IMR-90 (cell line): ENCODE results near the gene NFKBIB. TPM values are rescaled to one million over a fixed set of nuclear protein-coding genes. Genes with fewer than 3 reads are reported as not detected.
A peak's percentile ranks its signal among the peaks of the same experiment; 100 is the strongest.

ENCODE experiments used
- ATAC-seq: fragments of 200-7000 bp; cut with Tn5 transposase; 2 replicates; pipeline ENCODE4 v1.9.1; 2020; ENCODE audit warnings: low read depth, mild to moderate bottlenecking, moderate library complexity
- BruUV-seq: library from RNA; stranded (reverse); fragments of 400-500 nt; replicated peaks from 2 replicates; lab custom pipeline; 2021; lab: Mats Ljungman, UMichigan
- CTCF ChIA-PET: fragments of 300-600 bp; formaldehyde crosslinking; extraction: SDS; loops from one replicate; lab custom pipeline; 2021; ENCODE audit warnings: antibody characterized with exemption; lab: Yijun Ruan, JAX
- POLR2A ChIA-PET: fragments of 300-600 bp; sonication (Branson Sonifier 250); formaldehyde crosslinking; loops from one replicate; lab custom pipeline; 2022; ENCODE audit warnings: antibody characterized with exemption; ENCODE audit not compliant: unreplicated experiment; lab: Charles Lee
- DNase-seq: peaks from one replicate; pipeline ENCODE4 v3.0.0; 2013
- H2AFZ ChIP-seq: replicated peaks from 2 replicates; pipeline ENCODE3; 2013; ENCODE audit warnings: low read length, mild to moderate bottlenecking; ENCODE audit not compliant: poor library complexity
- H2AK5ac ChIP-seq: 2 replicates; pipeline ENCODE4 v1.6.1; 2013; ENCODE audit warnings: low read depth, low read length, inconsistent platforms
- H2AK9ac ChIP-seq: replicated peaks from 2 replicates; pipeline ENCODE3; 2013; ENCODE audit warnings: mild to moderate bottlenecking, low read depth, low read length, moderate library complexity; ENCODE audit not compliant: poor library complexity
- H2BK120ac ChIP-seq: 2 replicates; pipeline ENCODE4 v1.6.1; 2013; ENCODE audit warnings: low read depth, low read length, inconsistent platforms
- H2BK15ac ChIP-seq: 3 replicates; pipeline ENCODE4 v1.6.1; 2013; ENCODE audit warnings: low read depth, low read length, inconsistent platforms
- H2BK20ac ChIP-seq: 2 replicates; pipeline ENCODE4 v1.6.1; 2013; ENCODE audit warnings: low read depth, mild to moderate bottlenecking, inconsistent platforms, low read length, moderate library complexity
- H2BK5ac ChIP-seq: 2 replicates; pipeline ENCODE4 v1.6.1; 2013; ENCODE audit warnings: mild to moderate bottlenecking, low read depth, low read length, inconsistent platforms; ENCODE audit not compliant: poor library complexity, severe bottlenecking
- H3K14ac ChIP-seq: replicated peaks from 2 replicates; pipeline ENCODE4 v1.6.1; 2013; ENCODE audit warnings: low read depth, low read length, inconsistent platforms
- H3K18ac ChIP-seq: 2 replicates; pipeline ENCODE4 v1.6.1; 2013; ENCODE audit warnings: low read depth, low read length, control low read depth
- H3K23ac ChIP-seq: 2 replicates; pipeline ENCODE4 v1.6.1; 2013; ENCODE audit warnings: low read depth, low read length, inconsistent platforms
- H3K27ac ChIP-seq: 2 replicates; pipeline ENCODE4 v1.5.1; 2013; ENCODE audit warnings: mild to moderate bottlenecking, control low read depth, low read length; ENCODE audit not compliant: insufficient read depth
- H3K27me3 ChIP-seq: 2 replicates; pipeline ENCODE4 v1.6.1; 2013; ENCODE audit warnings: low read length; ENCODE audit not compliant: control insufficient read depth, insufficient read depth
- H3K36me3 ChIP-seq: 2 replicates; pipeline ENCODE4 v1.6.1; 2013; ENCODE audit warnings: low read length, mixed read lengths; ENCODE audit not compliant: control insufficient read depth, insufficient read depth
- H3K4ac ChIP-seq: 2 replicates; pipeline ENCODE4 v1.6.1; 2013; ENCODE audit warnings: low read depth, low read length, inconsistent platforms
- H3K4me1 ChIP-seq: 2 replicates; pipeline ENCODE4 v1.6.1; 2013; ENCODE audit warnings: low read length, mixed read lengths; ENCODE audit not compliant: control insufficient read depth, insufficient read depth
- H3K4me2 ChIP-seq: 2 replicates; pipeline ENCODE4 v1.6.1; 2013; ENCODE audit warnings: low read depth, mild to moderate bottlenecking, control low read depth, low read length, moderate library complexity
- H3K4me3 ChIP-seq: 2 replicates; pipeline ENCODE4 v1.5.1; 2013; ENCODE audit warnings: low read depth, mild to moderate bottlenecking, control low read depth, low read length, moderate library complexity; ENCODE audit not compliant: insufficient read depth
- H3K56ac ChIP-seq: 2 replicates; pipeline ENCODE4 v1.6.1; 2013; ENCODE audit warnings: low read length, inconsistent platforms; ENCODE audit not compliant: insufficient read depth; ENCODE audit errors: extremely low read depth
- H3K79me1 ChIP-seq, 2 experiments: 2 replicates each; pipeline ENCODE4 v1.6.1; 2013; ENCODE audit warnings: low read length in 2 of 2, inconsistent platforms in 1 of 2, low read depth in 1 of 2
- H3K9ac ChIP-seq: 2 replicates; pipeline ENCODE4 v1.6.1; 2013; ENCODE audit warnings: low read depth, low read length, control low read depth
- H3K9me1 ChIP-seq: 2 replicates; pipeline ENCODE4 v1.6.1; 2013; ENCODE audit warnings: low read length, inconsistent platforms; ENCODE audit not compliant: insufficient read depth
- H3K9me3 ChIP-seq: 2 replicates; pipeline ENCODE4 v1.6.1; 2013; ENCODE audit warnings: low read length; ENCODE audit not compliant: control insufficient read depth, insufficient read depth
- H4K20me1 ChIP-seq: 2 replicates; pipeline ENCODE4 v1.6.1; 2013; ENCODE audit warnings: low read length, inconsistent platforms; ENCODE audit not compliant: insufficient read depth
- H4K5ac ChIP-seq: 2 replicates; pipeline ENCODE4 v1.6.1; 2013; ENCODE audit warnings: mild to moderate bottlenecking, low read depth, low read length, control low read depth
- H4K8ac ChIP-seq, 2 experiments: 2 replicates each; pipeline ENCODE4 v1.6.1; 2013; ENCODE audit warnings: low read depth in 2 of 2, low read length in 2 of 2, control low read depth in 1 of 2, inconsistent platforms in 1 of 2
- H4K91ac ChIP-seq: 2 replicates; pipeline ENCODE4 v1.6.1; 2013; ENCODE audit warnings: low read depth, low read length, inconsistent platforms; ENCODE audit not compliant: insufficient read depth
- BHLHE40 ChIP-seq: fragments of 150-350 bp; IDR thresholded peaks from 2 replicates; pipeline ENCODE4 v1.6.1; 2016; ENCODE audit warnings: mild to moderate bottlenecking, low read depth, low read length
- CEBPB ChIP-seq: IDR thresholded peaks from 2 replicates; pipeline ENCODE4 v1.6.1; 2012; ENCODE audit warnings: low read depth, low read length, improper control_type of control experiment
- CHD1 ChIP-seq: IDR thresholded peaks from 2 replicates; pipeline ENCODE4 v1.6.1; 2012; ENCODE audit warnings: low read depth, low read length, improper control_type of control experiment
- CTCF ChIP-seq: conservative IDR thresholded peaks from 2 replicates; pipeline ENCODE4 v1.5.1; 2012; ENCODE audit warnings: mild to moderate bottlenecking, low read depth, low read length, improper control_type of control experiment
- FOS ChIP-seq: fragments of 150-350 bp; IDR thresholded peaks from 2 replicates; pipeline ENCODE4 v1.6.1; 2016; ENCODE audit warnings: low read depth, low read length
- MAFK ChIP-seq: IDR thresholded peaks from 2 replicates; pipeline ENCODE4 v1.6.1; 2012; ENCODE audit warnings: low read depth, low read length, improper control_type of control experiment
- MAZ ChIP-seq: IDR thresholded peaks from 2 replicates; pipeline ENCODE4 v1.6.1; 2012; ENCODE audit warnings: low read depth, mild to moderate bottlenecking, low read length, improper control_type of control experiment, moderate library complexity, borderline replicate concordance
- MXI1 ChIP-seq: IDR thresholded peaks from 2 replicates; pipeline ENCODE4 v1.6.1; 2012; ENCODE audit warnings: low read depth, mild to moderate bottlenecking, low read length, moderate library complexity, borderline replicate concordance
- NFE2L2 ChIP-seq: fragments of 150-350 bp; IDR thresholded peaks from 2 replicates; pipeline ENCODE4 v1.6.1; 2016; ENCODE audit warnings: low read depth, mild to moderate bottlenecking, low read length
- RAD21 ChIP-seq: IDR thresholded peaks from 2 replicates; pipeline ENCODE4 v1.6.1; 2012; ENCODE audit warnings: low read length, improper control_type of control experiment
- RCOR1 ChIP-seq: IDR thresholded peaks from 2 replicates; pipeline ENCODE4 v1.6.1; 2012; ENCODE audit warnings: mild to moderate bottlenecking, low read length, improper control_type of control experiment; ENCODE audit not compliant: insufficient replicate concordance
- RFX5 ChIP-seq: IDR thresholded peaks from 2 replicates; pipeline ENCODE4 v1.8.0; 2012; ENCODE audit warnings: low read depth, mild to moderate bottlenecking, low read length, moderate library complexity
- SMC3 ChIP-seq: fragments of 150-350 bp; IDR thresholded peaks from 2 replicates; pipeline ENCODE4 v1.6.1; 2016; ENCODE audit warnings: low read depth, mild to moderate bottlenecking, antibody characterized with exemption, low read length, moderate library complexity
- USF2 ChIP-seq: fragments of 150-350 bp; IDR thresholded peaks from 2 replicates; pipeline ENCODE4 v1.6.1; 2017; ENCODE audit warnings: mild to moderate bottlenecking, antibody characterized with exemption, low read length, low read depth
- WGBS, 2 experiments: methylation state at CpG; one replicate each; pipeline versions ENCODE4 v1.1.5 to v1.1.7; 2013; ENCODE audit warnings: missing lambda C conversion rate in 2 of 2; ENCODE audit not compliant: insufficient read length in 1 of 2; ENCODE audit errors: extremely low coverage in 2 of 2; 5-methylcytosine and 5-hydroxymethylcytosine counted together
- dilution Hi-C: fragments of 300-500 bp; cut with HindIII; formaldehyde crosslinking; loops from one replicate; pipeline ENCODE4 v1.14.3; 2018; ENCODE audit warnings: low sequenced_read_pairs; ENCODE audit not compliant: unreplicated experiment
- in situ Hi-C: fragments of 300-500 bp; cut with MboI; formaldehyde crosslinking; loops from 3 replicates; pipeline ENCODE4 v1.14.3; 2019; ENCODE audit warnings: low sequenced_read_pairs, inconsistent platforms, mixed read lengths
- intact Hi-C: fragments of 100-400 bp; cut with micrococcal nuclease; formaldehyde crosslinking; loops from 2 replicates; pipeline ENCODE4 v1.10.0; 2022
- polyA plus RNA-seq, 3 experiments: library from polyadenylated mRNA; depleted of rRNA; stranded (reverse); fragments of >200 nt; gene quantifications; 2 replicates each; pipeline ENCODE4 v1.2.3, GENCODE V29; 2012; ENCODE audit warnings: low replicate concordance in 1 of 3
- total RNA-seq: library from RNA; depleted of rRNA; stranded (reverse); fragments of >200 nt; gene quantifications from 2 replicates; pipeline ENCODE4 v1.2.3, GENCODE V29; 2012

Gene NFKBIB
- total and polyA plus RNA-seq, 2 of the 4 experiments (the other 2 are of a cell fraction) = 7.5 to 25.5 TPM

- no peak overlapping the region for H2AK5ac ChIP-seq
- in situ Hi-C loops = loop anchor here (10.0 to 25.0 kb wide), 2 partner anchors 184 to 296 kb away; partner anchors contain the start of gene CAPN12
- intact Hi-C loops = no loop called here
- H2BK5ac ChIP-seq = peak overlapping the region; percentile 85
- no peak overlapping the region for H2BK120ac ChIP-seq
- no peak overlapping the region for H3K4me2 ChIP-seq
- DNase-seq (no peak), ATAC-seq (no peak)
- no peaks in the 10 kb centered on the region for H3K79me1 ChIP-seq
- H4K91ac ChIP-seq = no peak overlapping the region
- no peak overlapping the region for H2AK9ac ChIP-seq
- CTCF ChIA-PET = interaction anchor here (1.8 kb wide), 1 partner anchor 10 kb away, joined by 5 read pairs; the partner anchor contains the start of genes MRPS12 and SARS2
- no peak overlapping the region for H3K14ac ChIP-seq
- H2AFZ ChIP-seq = no peak overlapping the region
- dilution Hi-C loops = no loop called here
- H3K27ac ChIP-seq = no peak overlapping the region
- H3K18ac ChIP-seq = no peak overlapping the region
- no peak overlapping the region for H3K23ac ChIP-seq
- no peak overlapping the region for H3K4me3 ChIP-seq
- POLR2A ChIA-PET = no interaction called here
- H2BK15ac ChIP-seq = no peak overlapping the region
- no TSS peak for BruUV-seq
- no peak overlapping the region for H4K5ac ChIP-seq
- H3K9me1 ChIP-seq = no peaks in the 10 kb centered on the region
- H4K20me1 ChIP-seq = no peaks in the 10 kb centered on the region; the same call in 1 of the 2 replicates
- 50% methylated on average over 1 of the region's 14 CpGs; no CpG with 5 or more reads in 1 of the 2 experiments for WGBS, 2 experiments
- H3K9me3 ChIP-seq = no peaks in the 10 kb centered on the region
- no peak overlapping the region for H4K8ac ChIP-seq
- H3K36me3 ChIP-seq = peaks cover 20% of the 10 kb centered on the region
- H3K56ac ChIP-seq = no peak overlapping the region
- no peak overlapping the region for H2BK20ac ChIP-seq
- no peak overlapping the region for H3K4ac ChIP-seq
- H3K27me3 ChIP-seq = no peaks in the 10 kb centered on the region
- H3K4me1 ChIP-seq = no peaks in the 10 kb centered on the region
- H3K9ac ChIP-seq = no peak overlapping the region
- no peak for TF ChIP-seq USF2
- no peak for TF ChIP-seq BHLHE40
- TF ChIP-seq CHD1 = no peak
- no peak for TF ChIP-seq FOS
- TF ChIP-seq CTCF = no peak
- no peak for TF ChIP-seq MAZ
- no peak for TF ChIP-seq CEBPB
- TF ChIP-seq RCOR1 = no peak
- no peak for TF ChIP-seq RAD21
- TF ChIP-seq SMC3 = no peak
- no peak for TF ChIP-seq RFX5
- TF ChIP-seq NFE2L2 = no peak
- no peak for TF ChIP-seq MAFK
- no peak for TF ChIP-seq MXI1
Observed at GRCh38 chr19:38920602-38921419, 21.0 kb downstream of the NFKBIB start.
